HepG2 (cell line): ENCODE data around the gene TFPI. TPM values are rescaled to one million over a fixed set of nuclear protein-coding genes. Genes with fewer than 3 reads are reported as not detected.
A peak's percentile ranks its signal among the peaks of the same experiment; 100 is the strongest.

Experiments
- ARNT ChIP-seq: fragments of 450-650 bp; IDR thresholded peaks from 2 replicates; pipeline ENCODE4 v1.6.1; 2017
- CCDC6 ChIP-seq: sonication (generic); formaldehyde crosslinking; IDR thresholded peaks from 2 replicates; pipeline ENCODE4 v1.8.1; 2022; ENCODE audit warnings: mild to moderate bottlenecking, missing genetic modification reagents, moderate library complexity
- ELF1 ChIP-seq: sonication (generic); formaldehyde crosslinking; IDR thresholded peaks from 2 replicates; pipeline ENCODE4 v1.4.0; 2020; ENCODE audit warnings: missing genetic modification reagents
- ELF3 ChIP-seq: IDR thresholded peaks from 2 replicates; pipeline ENCODE4 v1.6.1; 2016; ENCODE audit warnings: missing genetic modification reagents, missing compliant biosample characterization
- FOSL1 ChIP-seq: sonication (generic); formaldehyde crosslinking; IDR thresholded peaks from 2 replicates; pipeline ENCODE4 v1.9.0; 2021; ENCODE audit warnings: missing genetic modification reagents, borderline replicate concordance
- GATAD2A ChIP-seq: IDR thresholded peaks from 2 replicates; pipeline ENCODE4 v1.6.1; 2016
- KDM5A ChIP-seq: fragments of 200-600 bp; sonication (generic); IDR thresholded peaks from 2 replicates; pipeline ENCODE4 v1.7.0; 2018; ENCODE audit warnings: antibody characterized with exemption, mild to moderate bottlenecking, low read length, borderline replicate concordance
- MBD4 ChIP-seq: IDR thresholded peaks from 2 replicates; pipeline ENCODE4 v1.6.1; 2012; ENCODE audit warnings: low read length, inconsistent platforms, borderline replicate concordance
- MBNL3 ChIP-seq: fragments of 250-450 bp; sonication (Bioruptor Pico); conservative IDR thresholded peaks from 2 replicates; pipeline ENCODE4 v1.8.0; 2022; ENCODE audit warnings: mild to moderate bottlenecking, inconsistent platforms
- MED1 ChIP-seq: sonication (generic); formaldehyde crosslinking; IDR thresholded peaks from 2 replicates; pipeline ENCODE4 v1.4.0; 2020; ENCODE audit warnings: missing genetic modification reagents
- MIER2 ChIP-seq: IDR thresholded peaks from 2 replicates; pipeline ENCODE4 v1.6.1; 2016; ENCODE audit warnings: missing biosample characterization, missing genetic modification reagents
- RBFOX2 ChIP-seq: fragments of 200-400 bp; formaldehyde crosslinking; IDR thresholded peaks from 2 replicates; pipeline ENCODE4 v1.6.1; 2017; ENCODE audit warnings: low read depth, mild to moderate bottlenecking, low read length
- SAP130 ChIP-seq: IDR thresholded peaks from 2 replicates; pipeline ENCODE4 v1.6.1; 2016; ENCODE audit warnings: low read depth
- SIX4 ChIP-seq: sonication (generic); formaldehyde crosslinking; IDR thresholded peaks from 2 replicates; pipeline ENCODE4 v1.4.0; 2020; ENCODE audit warnings: missing genetic modification reagents
- SKI ChIP-seq: fragments of 450-650 bp; IDR thresholded peaks from one replicate; pipeline ENCODE4 v1.6.1; 2018; ENCODE audit warnings: mild to moderate bottlenecking; ENCODE audit not compliant: partially characterized antibody
- SOX5 ChIP-seq: IDR thresholded peaks from 2 replicates; pipeline ENCODE4 v1.6.1; 2016; ENCODE audit warnings: borderline replicate concordance
- SUZ12 ChIP-seq: fragments of 150-350 bp; IDR thresholded peaks from 2 replicates; pipeline ENCODE4 v1.6.1; 2014; ENCODE audit warnings: low read depth, low read length
- YY1 ChIP-seq: IDR thresholded peaks from 2 replicates; pipeline ENCODE4 v1.6.1; 2011; ENCODE audit warnings: low read length, low read depth, moderate library complexity, mild to moderate bottlenecking; ENCODE audit not compliant: insufficient read depth, insufficient replicate concordance
- ZNF616 ChIP-seq: sonication (generic); formaldehyde crosslinking; IDR thresholded peaks from 2 replicates; pipeline ENCODE4 v1.5.0; 2020; ENCODE audit warnings: low read depth, mild to moderate bottlenecking, missing genetic modification reagents
- polyA plus RNA-seq, 8 experiments: library from polyadenylated mRNA; depleted of rRNA in 3 of 8; stranded (reverse) in 7 of 8; unstranded in 1 of 8; fragments of >200 nt; fragmentation: Illumina TruSeq in 4 of 8; extraction: Trizol in 4 of 8; gene quantifications; 2 replicates each; pipeline versions ENCODE4 v1.2.1 to v1.2.3, GENCODE V29; 2011 to 2016; ENCODE audit warnings: low read depth in 4 of 8, missing spikeins in 1 of 8, mixed read lengths in 1 of 8; ENCODE audit not compliant: insufficient read depth in 1 of 8
- total RNA-seq, 5 experiments: library from RNA; depleted of rRNA; stranded (reverse); fragments of >200 nt; fragmentation: Illumina TruSeq; extraction: Trizol; gene quantifications; 2 replicates each; pipeline ENCODE4 v1.2.3, GENCODE V29; 2016; ENCODE audit warnings: low read depth in 1 of 5
- TF ChIP-seq, protein P1 (sequence below), 2 experiments: fragments of 450-650 bp in 1 of 2; sonication (generic) in 1 of 2; formaldehyde crosslinking; IDR thresholded peaks; 2 replicates each; pipeline versions ENCODE4 v1.5.0 to v1.8.0; 2020 to 2022; ENCODE audit warnings: mild to moderate bottlenecking in 1 of 2, missing genetic modification reagents in 1 of 2
- TF ChIP-seq, protein P2 (sequence below): sonication (generic); formaldehyde crosslinking; IDR thresholded peaks from 2 replicates; pipeline ENCODE4 v1.4.0; 2020; ENCODE audit warnings: missing genetic modification reagents
- TF ChIP-seq, protein P3 (sequence below): sonication (generic); formaldehyde crosslinking; conservative IDR thresholded peaks from 2 replicates; pipeline ENCODE4 v1.4.0; 2020; ENCODE audit warnings: mild to moderate bottlenecking, missing genetic modification reagents, moderate library complexity
- TF ChIP-seq, protein P4 (sequence below): IDR thresholded peaks from 2 replicates; pipeline ENCODE4 v1.6.1; 2012; ENCODE audit warnings: inconsistent platforms

TFPI gene
- total and polyA plus RNA-seq, 2 of the 13 experiments (the other 11 are each of a cell fraction or from before 2014, with no cell fraction given), result 301 to 436 TPM

DNA sequence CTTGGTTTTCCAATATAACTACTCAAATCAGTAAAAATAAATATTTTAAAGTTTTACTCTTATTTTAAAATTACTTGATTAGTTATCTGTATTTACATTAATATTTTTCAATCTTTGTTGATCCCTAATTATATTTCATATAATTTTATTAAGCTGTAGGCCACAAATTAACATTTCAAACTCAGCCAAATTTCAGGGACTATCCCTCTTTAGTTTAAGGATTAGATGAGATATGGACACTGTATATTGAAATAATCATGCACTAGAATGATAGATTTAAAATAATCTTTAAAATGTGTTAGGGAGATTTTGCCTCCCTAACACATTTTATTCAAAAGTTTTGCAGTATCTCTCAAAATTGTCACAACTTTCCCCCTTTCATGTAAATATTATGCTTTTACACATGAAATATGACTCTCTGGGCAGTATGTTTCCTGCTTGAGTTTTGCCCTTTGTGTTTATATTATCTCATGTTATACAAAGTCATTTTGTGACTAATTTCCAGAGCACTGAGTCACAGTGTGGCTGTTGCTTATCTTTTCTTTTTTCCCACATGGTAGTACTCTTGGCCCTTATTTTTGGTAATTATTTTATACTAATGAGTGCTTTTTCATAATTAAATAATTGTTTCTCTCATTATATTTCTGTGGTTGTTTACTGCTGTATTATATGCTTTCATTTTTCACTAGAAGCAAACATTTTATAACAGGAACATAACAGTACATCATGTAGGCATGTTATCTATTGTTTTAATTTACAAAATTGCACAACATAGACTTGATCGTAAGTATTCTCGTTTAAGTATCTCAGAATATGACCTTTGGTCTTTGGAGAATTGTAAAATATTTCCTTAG, 1.2 kb downstream of the TFPI start (continued):
- TF ChIP-seq ZNF616 (CRISPR knock-in tag), result no peak
- no peak for TF ChIP-seq MBNL3 (CRISPR knock-in tag)
- peak; percentile 77; the same call in 1 of the 2 replicates for TF ChIP-seq MBD4
- TF ChIP-seq MED1, result peak; percentile 71
- TF ChIP-seq, protein P1, sequence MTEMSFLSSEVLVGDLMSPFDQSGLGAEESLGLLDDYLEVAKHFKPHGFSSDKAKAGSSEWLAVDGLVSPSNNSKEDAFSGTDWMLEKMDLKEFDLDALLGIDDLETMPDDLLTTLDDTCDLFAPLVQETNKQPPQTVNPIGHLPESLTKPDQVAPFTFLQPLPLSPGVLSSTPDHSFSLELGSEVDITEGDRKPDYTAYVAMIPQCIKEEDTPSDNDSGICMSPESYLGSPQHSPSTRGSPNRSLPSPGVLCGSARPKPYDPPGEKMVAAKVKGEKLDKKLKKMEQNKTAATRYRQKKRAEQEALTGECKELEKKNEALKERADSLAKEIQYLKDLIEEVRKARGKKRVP (CRISPR knock-in tag; IDR thresholded peaks at IDR 0.05), result peak in 1 of 2 experiments; percentile 48; a peak in 1 of 4 replicates
- peak; percentile 17; the same call in 1 of the 2 replicates for TF ChIP-seq FOSL1 (CRISPR knock-in tag)
- 0 out of 2 replicates have a peak, but pooled peaks have one; percentile 43 for TF ChIP-seq GATAD2A
- TF ChIP-seq SIX4 (CRISPR knock-in tag), result peak; percentile 89
- no peak for TF ChIP-seq MIER2
- no peak for TF ChIP-seq CCDC6 (CRISPR knock-in tag)
- TF ChIP-seq, protein P2, sequence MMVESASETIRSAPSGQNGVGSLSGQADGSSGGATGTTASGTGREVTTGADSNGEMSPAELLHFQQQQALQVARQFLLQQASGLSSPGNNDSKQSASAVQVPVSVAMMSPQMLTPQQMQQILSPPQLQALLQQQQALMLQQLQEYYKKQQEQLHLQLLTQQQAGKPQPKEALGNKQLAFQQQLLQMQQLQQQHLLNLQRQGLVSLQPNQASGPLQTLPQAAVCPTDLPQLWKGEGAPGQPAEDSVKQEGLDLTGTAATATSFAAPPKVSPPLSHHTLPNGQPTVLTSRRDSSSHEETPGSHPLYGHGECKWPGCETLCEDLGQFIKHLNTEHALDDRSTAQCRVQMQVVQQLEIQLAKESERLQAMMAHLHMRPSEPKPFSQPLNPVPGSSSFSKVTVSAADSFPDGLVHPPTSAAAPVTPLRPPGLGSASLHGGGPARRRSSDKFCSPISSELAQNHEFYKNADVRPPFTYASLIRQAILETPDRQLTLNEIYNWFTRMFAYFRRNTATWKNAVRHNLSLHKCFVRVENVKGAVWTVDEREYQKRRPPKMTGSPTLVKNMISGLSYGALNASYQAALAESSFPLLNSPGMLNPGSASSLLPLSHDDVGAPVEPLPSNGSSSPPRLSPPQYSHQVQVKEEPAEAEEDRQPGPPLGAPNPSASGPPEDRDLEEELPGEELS (CRISPR knock-in tag), result peak; percentile 33; the same call in 1 of the 2 replicates
- peak; percentile 53; the same call in 1 of the 2 replicates for TF ChIP-seq ELF3 (CRISPR knock-in tag)
- no peak for TF ChIP-seq ARNT
- no peak for TF ChIP-seq YY1
- no peak for TF ChIP-seq ELF1 (CRISPR knock-in tag)
- TF ChIP-seq, protein P3, sequence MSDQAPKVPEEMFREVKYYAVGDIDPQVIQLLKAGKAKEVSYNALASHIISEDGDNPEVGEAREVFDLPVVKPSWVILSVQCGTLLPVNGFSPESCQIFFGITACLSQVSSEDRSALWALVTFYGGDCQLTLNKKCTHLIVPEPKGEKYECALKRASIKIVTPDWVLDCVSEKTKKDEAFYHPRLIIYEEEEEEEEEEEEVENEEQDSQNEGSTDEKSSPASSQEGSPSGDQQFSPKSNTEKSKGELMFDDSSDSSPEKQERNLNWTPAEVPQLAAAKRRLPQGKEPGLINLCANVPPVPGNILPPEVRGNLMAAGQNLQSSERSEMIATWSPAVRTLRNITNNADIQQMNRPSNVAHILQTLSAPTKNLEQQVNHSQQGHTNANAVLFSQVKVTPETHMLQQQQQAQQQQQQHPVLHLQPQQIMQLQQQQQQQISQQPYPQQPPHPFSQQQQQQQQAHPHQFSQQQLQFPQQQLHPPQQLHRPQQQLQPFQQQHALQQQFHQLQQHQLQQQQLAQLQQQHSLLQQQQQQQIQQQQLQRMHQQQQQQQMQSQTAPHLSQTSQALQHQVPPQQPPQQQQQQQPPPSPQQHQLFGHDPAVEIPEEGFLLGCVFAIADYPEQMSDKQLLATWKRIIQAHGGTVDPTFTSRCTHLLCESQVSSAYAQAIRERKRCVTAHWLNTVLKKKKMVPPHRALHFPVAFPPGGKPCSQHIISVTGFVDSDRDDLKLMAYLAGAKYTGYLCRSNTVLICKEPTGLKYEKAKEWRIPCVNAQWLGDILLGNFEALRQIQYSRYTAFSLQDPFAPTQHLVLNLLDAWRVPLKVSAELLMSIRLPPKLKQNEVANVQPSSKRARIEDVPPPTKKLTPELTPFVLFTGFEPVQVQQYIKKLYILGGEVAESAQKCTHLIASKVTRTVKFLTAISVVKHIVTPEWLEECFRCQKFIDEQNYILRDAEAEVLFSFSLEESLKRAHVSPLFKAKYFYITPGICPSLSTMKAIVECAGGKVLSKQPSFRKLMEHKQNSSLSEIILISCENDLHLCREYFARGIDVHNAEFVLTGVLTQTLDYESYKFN (CRISPR knock-in tag), result peak; percentile 27; the same call in 1 of the 2 replicates
- TF ChIP-seq SOX5 (CRISPR knock-in tag), result peak; percentile 31; the same call in 1 of the 2 replicates
- peak; percentile 59 for TF ChIP-seq RBFOX2
- TF ChIP-seq SUZ12, result no peak
- TF ChIP-seq KDM5A, result peak; percentile 51; the same call in 1 of the 2 replicates
- no peak for TF ChIP-seq SKI
- TF ChIP-seq, protein P4, sequence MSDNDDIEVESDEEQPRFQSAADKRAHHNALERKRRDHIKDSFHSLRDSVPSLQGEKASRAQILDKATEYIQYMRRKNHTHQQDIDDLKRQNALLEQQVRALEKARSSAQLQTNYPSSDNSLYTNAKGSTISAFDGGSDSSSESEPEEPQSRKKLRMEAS, result peak; percentile 28; the same call in 1 of the 2 replicates
- peak; percentile 58 for TF ChIP-seq SAP130 (CRISPR knock-in tag)
